Endothelial cell of umbilical vein (primary cell): Measurements from ENCODE around the gene NUB1.

Source experiments
- CTCF ChIP-seq, 2 donors: IDR thresholded peaks; 1 replicate in 1 of 2; 2 replicates in 1 of 2; pipeline ENCODE4 v1.5.1; 2011; ENCODE audit warnings: low read length in 2 of 2, mild to moderate bottlenecking in 2 of 2, moderate library complexity in 2 of 2, control low read depth in 1 of 2, inconsistent platforms in 1 of 2, low read depth in 1 of 2; ENCODE audit not compliant: insufficient read depth in 1 of 2; ENCODE audit errors: extremely low read depth in 1 of 2
- POLR2A ChIP-seq: IDR thresholded peaks from 2 replicates; pipeline ENCODE4 v1.6.1; 2012; ENCODE audit warnings: low read depth, mild to moderate bottlenecking, control low read depth, low read length

- TF ChIP-seq POLR2A (no peak), CTCF (IDR thresholded peaks at IDR 0.05; ENCODE audit: extremely low read depth in 1 of 2, insufficient read depth in 1 of 2, low read depth in 1 of 2, low read length in 2 of 2) (no peak)
Observed at GRCh38 chr7:151422212-151422611, 80.6 kb downstream of the NUB1 start.
